ENCODE measurements around the gene PNKP. TPM values are rescaled to one million over a fixed set of nuclear protein-coding genes. Genes with fewer than 3 reads are reported as not detected.

The PNKP gene
- total RNA-seq, 2 experiments from 2014 or later, result 64.4 to 65.9 TPM

- intact Hi-C loops (cut with micrococcal nuclease), result no loop called here
- Mint-ChIP-seq H3K9me3 (no peaks in the 10 kb centered on the region), H3K4me3 (no peak overlapping the region), H3K36me3 (ENCODE audit: low read depth) (peaks cover 12% of the 10 kb centered on the region), H3K27ac (no peak overlapping the region), H3K4me1 (ENCODE audit: low read depth) (no peaks in the 10 kb centered on the region), H3K27me3 (ENCODE audit: low read depth) (no peaks in the 10 kb centered on the region)
- DNase-seq, result no peak
- CTCF ChIA-PET, result no interaction called here
Observed at GRCh38 chr19:49840736-49841249, 26.6 kb downstream of the PNKP start.

- Mint-ChIP-seq H3K36me3 (ENCODE audit: low read depth) (peaks cover 12% of the 10 kb centered on the region), H3K9me3 (no peaks in the 10 kb centered on the region), H3K4me3 (no peak overlapping the region), H3K4me1 (ENCODE audit: low read depth) (no peaks in the 10 kb centered on the region), H3K27me3 (ENCODE audit: low read depth) (no peaks in the 10 kb centered on the region), H3K27ac (no peak overlapping the region)
- CTCF ChIA-PET, result no interaction called here
- intact Hi-C loops (cut with micrococcal nuclease), result no loop called here
- no peak for DNase-seq
Observed at GRCh38 chr19:49840321-49840720, 27.1 kb downstream of the PNKP start.

GRCh38 chr19:49839713-49840112, 27.7 kb downstream of the PNKP start:
- intact Hi-C loops (cut with micrococcal nuclease), result no loop called here
- Mint-ChIP-seq H3K9me3 (no peaks in the 10 kb centered on the region), H3K27ac (no peak overlapping the region), H3K4me1 (ENCODE audit: low read depth) (no peaks in the 10 kb centered on the region), H3K27me3 (ENCODE audit: low read depth) (no peaks in the 10 kb centered on the region), H3K4me3 (no peak overlapping the region), H3K36me3 (ENCODE audit: low read depth) (peaks cover 14% of the 10 kb centered on the region)
- CTCF ChIA-PET, result no interaction called here
- no peak for DNase-seq

- Mint-ChIP-seq H3K27ac (no peak overlapping the region), H3K9me3 (no peaks in the 10 kb centered on the region), H3K4me1 (ENCODE audit: low read depth) (no peaks in the 10 kb centered on the region), H3K36me3 (ENCODE audit: low read depth) (peaks cover 16% of the 10 kb centered on the region), H3K4me3 (no peak overlapping the region), H3K27me3 (ENCODE audit: low read depth) (no peaks in the 10 kb centered on the region)
- intact Hi-C loops (cut with micrococcal nuclease), result no loop called here
- no peak for DNase-seq
- CTCF ChIA-PET, result no interaction called here
Observed at GRCh38 chr19:49838885-49839588, 28.3 kb downstream of the PNKP start.

- intact Hi-C loops (cut with micrococcal nuclease), result no loop called here
- Mint-ChIP-seq H3K27me3 (ENCODE audit: low read depth) (no peaks in the 10 kb centered on the region), H3K9me3 (no peaks in the 10 kb centered on the region), H3K4me3 (no peak overlapping the region), H3K36me3 (ENCODE audit: low read depth) (peaks cover 16% of the 10 kb centered on the region), H3K4me1 (ENCODE audit: low read depth) (no peaks in the 10 kb centered on the region), H3K27ac (no peak overlapping the region)
- CTCF ChIA-PET, result no interaction called here
- no peak for DNase-seq
Observed at GRCh38 chr19:49837425-49837824, 30.0 kb downstream of the PNKP start.

GRCh38 chr19:49837009-49837310, 30.4 kb downstream of the PNKP start:
- no peaks in the 10 kb centered on the region for H3K9me3 Mint-ChIP-seq
- no peak overlapping the region for H3K27ac Mint-ChIP-seq

GRCh38 chr19:49836176-49837008, 31.0 kb downstream of the PNKP start:
- DNase-seq, result no peak
- Mint-ChIP-seq H3K4me1 (ENCODE audit: low read depth) (no peaks in the 10 kb centered on the region), H3K27ac (no peak overlapping the region), H3K4me3 (no peak overlapping the region), H3K9me3 (no peaks in the 10 kb centered on the region), H3K27me3 (ENCODE audit: low read depth) (no peaks in the 10 kb centered on the region), H3K36me3 (ENCODE audit: low read depth) (peaks cover 16% of the 10 kb centered on the region)
- CTCF ChIA-PET, result no interaction called here
- intact Hi-C loops (cut with micrococcal nuclease), result no loop called here

More at GRCh38 chr19:49837009-49837310, 30.4 kb downstream of the PNKP start:
- Mint-ChIP-seq H3K36me3 (ENCODE audit: low read depth) (peaks cover 16% of the 10 kb centered on the region), H3K27me3 (ENCODE audit: low read depth) (no peaks in the 10 kb centered on the region), H3K4me3 (no peak overlapping the region), H3K4me1 (ENCODE audit: low read depth) (no peaks in the 10 kb centered on the region)
- DNase-seq, result no peak
- intact Hi-C loops (cut with micrococcal nuclease), result no loop called here
- CTCF ChIA-PET, result no interaction called here

- CTCF ChIA-PET, result no interaction called here
- Mint-ChIP-seq H3K4me1 (ENCODE audit: low read depth) (no peaks in the 10 kb centered on the region), H3K9me3 (no peaks in the 10 kb centered on the region), H3K36me3 (ENCODE audit: low read depth) (peaks cover 16% of the 10 kb centered on the region), H3K27me3 (ENCODE audit: low read depth) (no peaks in the 10 kb centered on the region), H3K4me3 (no peak overlapping the region), H3K27ac (no peak overlapping the region)
- no peak for DNase-seq
- intact Hi-C loops (cut with micrococcal nuclease), result no loop called here
Observed at GRCh38 chr19:49835562-49835961, 31.8 kb downstream of the PNKP start.

- intact Hi-C loops (cut with micrococcal nuclease), result no loop called here
- no peak for DNase-seq
- no peaks in the 10 kb centered on the region for H3K9me3 Mint-ChIP-seq
- no peak overlapping the region for H3K27ac Mint-ChIP-seq
- peaks cover 13% of the 10 kb centered on the region for H3K36me3 Mint-ChIP-seq (ENCODE audit: low read depth)
- H3K4me3 Mint-ChIP-seq, result no peak overlapping the region
- CTCF ChIA-PET, result interaction anchor here (0.6 kb wide), 1 partner anchor 1564 kb away, joined by 3 read pairs; no protein-coding TSS in a partner anchor
- H3K27me3 Mint-ChIP-seq (ENCODE audit: low read depth), result no peaks in the 10 kb centered on the region
- H3K4me1 Mint-ChIP-seq (ENCODE audit: low read depth), result no peaks in the 10 kb centered on the region
Observed at GRCh38 chr19:49833599-49833998, 33.8 kb downstream of the PNKP start.

GRCh38 chr19:49832556-49832955, 34.8 kb downstream of the PNKP start:
- Mint-ChIP-seq H3K27me3 (ENCODE audit: low read depth) (no peaks in the 10 kb centered on the region), H3K4me1 (ENCODE audit: low read depth) (no peaks in the 10 kb centered on the region), H3K27ac (no peak overlapping the region), H3K4me3 (no peak overlapping the region), H3K9me3 (no peaks in the 10 kb centered on the region), H3K36me3 (ENCODE audit: low read depth) (peaks cover 9% of the 10 kb centered on the region)
- CTCF ChIA-PET, result no interaction called here
- intact Hi-C loops (cut with micrococcal nuclease), result no loop called here
- no peak for DNase-seq

GRCh38 chr19:49831592-49831991, 35.8 kb downstream of the PNKP start:
- H3K9me3 Mint-ChIP-seq, result no peaks in the 10 kb centered on the region
- CTCF ChIA-PET, result no interaction called here
- H3K27ac Mint-ChIP-seq, result no peak overlapping the region
- H3K4me1 Mint-ChIP-seq (ENCODE audit: low read depth), result no peaks in the 10 kb centered on the region
- H3K27me3 Mint-ChIP-seq (ENCODE audit: low read depth), result no peaks in the 10 kb centered on the region
- H3K4me3 Mint-ChIP-seq, result no peak overlapping the region
- no peak for DNase-seq
- intact Hi-C loops (cut with micrococcal nuclease), result no loop called here
- peaks cover 4% of the 10 kb centered on the region for H3K36me3 Mint-ChIP-seq (ENCODE audit: low read depth)

GRCh38 chr19:49830766-49831165, 36.6 kb downstream of the PNKP start:
- intact Hi-C loops (cut with micrococcal nuclease), result no loop called here
- Mint-ChIP-seq H3K27ac (no peak overlapping the region), H3K4me3 (no peak overlapping the region), H3K9me3 (no peaks in the 10 kb centered on the region), H3K36me3 (ENCODE audit: low read depth) (peaks cover 4% of the 10 kb centered on the region), H3K27me3 (ENCODE audit: low read depth) (no peaks in the 10 kb centered on the region), H3K4me1 (ENCODE audit: low read depth) (no peaks in the 10 kb centered on the region)
- CTCF ChIA-PET, result interaction anchor here (0.8 kb wide), 1 partner anchor 113 kb away, joined by 3 read pairs; no protein-coding TSS in a partner anchor
- no peak for DNase-seq

GRCh38 chr19:49829721-49830120, 37.7 kb downstream of the PNKP start:
- H3K4me3 Mint-ChIP-seq, result no peak overlapping the region
- H3K27me3 Mint-ChIP-seq (ENCODE audit: low read depth), result no peaks in the 10 kb centered on the region
- intact Hi-C loops (cut with micrococcal nuclease), result no loop called here
- no peaks in the 10 kb centered on the region for H3K4me1 Mint-ChIP-seq (ENCODE audit: low read depth)
- CTCF ChIA-PET, result interaction anchor here (0.7 kb wide), 1 partner anchor 1681 kb away, joined by 3 read pairs; no protein-coding TSS in a partner anchor
- no peaks in the 10 kb centered on the region for H3K9me3 Mint-ChIP-seq
- no peak for DNase-seq
- peaks cover 2% of the 10 kb centered on the region for H3K36me3 Mint-ChIP-seq (ENCODE audit: low read depth)
- H3K27ac Mint-ChIP-seq, result no peak overlapping the region

Measured in activated naive CD4-positive, alpha-beta T cell treated with anti-CD3 and anti-CD28 coated beads for 36 hours (primary cell).